Activated CD4-positive, alpha-beta T cell treated with anti-CD3 and anti-CD28 coated beads, Interleukin-2, amount 10 ng/mL, durations not matched to agents 24 days and 14 days (primary cell): ENCODE measurements around the gene KRTAP5-1. TPM values are rescaled to one million over a fixed set of nuclear protein-coding genes. Genes with fewer than 3 reads are reported as not detected.
"Not testable (repeated sequence)": the region's sequence is repeated elsewhere in the genome, so short reads cannot be mapped to it uniquely, and the experiment has no call there.

Experiments used
- DNase-seq: peaks from one replicate; pipeline ENCODE4 v3.0.0; 2022
- H3K27ac Mint-ChIP-seq: one replicate; pipeline ENCODE4 v1.8.0; 2022; ENCODE audit warnings: mild to moderate bottlenecking, mixed read lengths
- H3K27me3 Mint-ChIP-seq: one replicate; pipeline ENCODE4 v1.8.0; 2022; ENCODE audit warnings: mixed read lengths
- H3K36me3 Mint-ChIP-seq: one replicate; pipeline ENCODE4 v1.8.0; 2022; ENCODE audit warnings: low read depth, mild to moderate bottlenecking, mixed read lengths
- H3K4me1 Mint-ChIP-seq: one replicate; pipeline ENCODE4 v1.8.0; 2021; ENCODE audit warnings: mixed read lengths
- H3K4me3 Mint-ChIP-seq: one replicate; pipeline ENCODE4 v1.8.0; 2022; ENCODE audit warnings: mild to moderate bottlenecking, moderate library complexity, mixed read lengths
- H3K9me3 Mint-ChIP-seq: one replicate; pipeline ENCODE4 v1.8.0; 2021; ENCODE audit warnings: mixed read lengths
- intact Hi-C: fragments of 100-400 bp; cut with micrococcal nuclease; formaldehyde crosslinking; loops from one replicate; pipeline ENCODE4 v1.15.1; 2023
- total RNA-seq: library from RNA; stranded (reverse); gene quantifications from 2 replicates; pipeline ENCODE4 v1.2.3, GENCODE V29; 2022

KRTAP5-1 gene
- total RNA-seq, 1 donor from 2014 or later = not detected

DNA sequence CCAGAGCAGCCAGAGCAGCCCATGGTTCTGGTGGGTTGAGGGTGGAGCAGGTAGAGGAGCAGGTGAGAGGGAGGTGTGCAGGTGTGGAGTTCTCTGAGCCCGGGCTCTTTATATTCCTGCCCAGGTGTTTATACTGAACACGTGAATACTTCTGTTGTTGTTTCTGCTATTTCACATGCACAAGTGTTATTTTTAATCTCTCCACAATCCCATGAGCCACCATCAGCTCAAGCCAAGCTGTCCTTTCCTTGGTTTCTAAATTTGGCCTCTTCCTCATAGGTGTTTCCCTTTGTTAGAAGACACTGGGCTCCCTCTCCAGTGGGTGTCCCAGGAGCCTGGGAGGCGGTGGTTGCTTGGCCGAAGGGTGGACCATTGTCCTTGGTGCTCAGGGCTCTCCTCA is 23.3 kb upstream of the KRTAP5-1 start, which contains the start of gene KRTAP5-3:
TSS of gene KRTAP5-3 (minus strand) at position 101 of the 400 bp plus-strand sequence. CDS start at position 23, 78 bp downstream.
- Mint-ChIP-seq H3K4me1 (peaks cover 3% of the 10 kb centered on the region), H3K4me3 (no peak within 1 kb of the TSS), H3K36me3 (no peaks in the 10 kb centered on the region), H3K27ac (no peak within 1 kb of the TSS), H3K27me3 (peaks cover 9% of the 10 kb centered on the region), H3K9me3 (no peaks in the 10 kb centered on the region)
- intact Hi-C loops = no loop called here
- no peak for DNase-seq

DNA sequence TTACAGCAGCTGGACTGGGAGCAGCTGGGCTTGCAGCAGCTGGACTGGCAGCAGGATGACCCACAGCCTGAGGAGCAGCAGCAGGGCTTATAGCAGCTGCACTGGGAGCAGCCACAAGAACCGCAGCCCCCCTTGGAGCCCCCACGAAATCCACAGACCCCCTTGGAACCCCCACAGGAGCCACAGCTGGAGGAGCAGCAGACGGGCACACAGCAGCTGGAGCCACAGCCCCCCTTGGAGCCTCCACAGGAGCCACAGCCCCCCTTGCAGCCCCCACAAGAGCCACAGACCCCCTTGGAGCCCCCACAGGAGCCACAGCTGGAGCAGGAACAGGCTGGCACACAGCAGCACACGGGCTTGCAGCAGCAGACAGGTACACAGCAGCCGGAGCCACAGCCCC is 22.8 kb upstream of the KRTAP5-1 start:
- H3K36me3 Mint-ChIP-seq, DNase-seq, H3K4me3 Mint-ChIP-seq, H3K27ac Mint-ChIP-seq, H3K9me3 Mint-ChIP-seq, intact Hi-C loops, H3K4me1 Mint-ChIP-seq: not testable (repeated sequence)
- H3K27me3 Mint-ChIP-seq = peaks cover 14% of the 10 kb centered on the region

DNA sequence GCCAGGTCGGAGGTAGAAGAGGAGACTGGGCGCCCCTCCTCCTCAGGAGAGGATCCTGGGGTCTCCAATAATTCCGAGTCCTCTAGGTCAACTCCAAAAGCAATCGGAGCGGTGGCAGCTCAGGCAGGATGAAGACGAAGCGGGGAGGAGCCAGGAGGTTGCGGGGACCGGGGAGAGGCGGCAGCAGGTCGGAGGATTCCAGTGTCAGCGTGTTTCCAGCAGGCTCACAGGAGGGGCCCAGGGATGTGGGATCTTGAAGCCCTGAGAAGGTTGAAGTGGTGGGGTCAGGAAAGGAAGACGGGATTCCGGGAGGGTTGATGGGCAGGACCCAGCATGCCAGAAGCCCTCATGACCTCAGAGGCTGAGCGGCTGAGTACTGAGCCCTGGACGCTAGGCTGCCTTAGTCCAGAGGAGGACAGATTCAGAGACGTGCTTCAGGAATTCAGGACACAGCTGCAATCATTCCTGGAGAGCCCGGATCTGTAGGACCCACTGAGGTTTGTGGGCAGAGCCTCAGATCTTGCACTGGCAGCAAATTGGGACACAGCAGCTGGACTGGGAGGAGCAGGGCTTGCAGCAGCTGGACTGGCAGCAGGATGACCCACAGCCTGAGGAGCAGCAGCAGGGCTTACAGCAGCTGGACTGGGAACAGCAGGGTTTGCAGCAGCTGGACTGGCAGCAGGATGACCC is 22.2 kb upstream of the KRTAP5-1 start:
- H3K4me3 Mint-ChIP-seq, intact Hi-C loops, H3K27ac Mint-ChIP-seq, DNase-seq, H3K9me3 Mint-ChIP-seq, H3K36me3 Mint-ChIP-seq, H3K4me1 Mint-ChIP-seq: not testable (repeated sequence)
- peaks cover 17% of the 10 kb centered on the region for H3K27me3 Mint-ChIP-seq

DNA sequence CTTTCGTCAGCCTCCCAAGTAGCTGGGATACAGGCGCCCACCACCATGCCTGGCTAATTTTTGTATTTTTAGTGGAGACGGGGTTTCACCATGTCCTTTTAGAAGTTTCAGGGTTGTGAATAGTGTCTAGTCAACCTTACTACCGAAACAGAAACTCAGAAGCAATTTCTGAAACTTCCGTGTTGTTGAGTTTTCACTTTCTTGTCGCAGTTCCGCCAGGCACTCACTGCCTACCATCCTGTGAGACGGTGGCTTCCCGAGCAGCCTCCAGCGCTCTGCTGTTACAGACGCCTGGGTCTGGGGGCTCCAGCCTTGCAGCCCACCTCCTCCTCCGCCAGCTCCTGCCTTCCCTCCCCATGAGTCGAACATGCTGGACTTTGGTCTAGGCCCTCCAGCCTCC is 20.8 kb upstream of the KRTAP5-1 start:
- H3K4me1 Mint-ChIP-seq, H3K4me3 Mint-ChIP-seq, DNase-seq: not testable (repeated sequence)

DNA sequence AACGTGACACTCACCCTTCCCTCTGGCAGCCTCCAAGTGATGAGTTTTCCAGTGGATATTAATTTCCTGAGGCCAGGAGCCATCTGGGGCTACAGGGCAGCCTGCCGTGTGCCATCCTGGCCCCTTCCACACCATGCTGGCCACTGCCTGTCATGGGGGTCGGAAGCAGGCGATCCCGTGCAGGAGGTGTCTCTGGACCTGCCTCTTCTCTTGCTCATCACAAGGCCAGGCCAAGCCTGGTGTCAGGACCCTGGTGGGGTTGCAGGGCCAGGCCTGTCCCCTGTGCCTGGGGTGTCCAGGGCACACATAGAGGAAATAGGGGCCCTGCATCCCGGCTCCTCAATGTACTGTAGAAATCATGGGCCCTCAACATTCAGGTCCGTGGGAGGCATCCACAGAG is 19.6 kb upstream of the KRTAP5-1 start:
- Mint-ChIP-seq H3K27me3 (peaks cover 30% of the 10 kb centered on the region), H3K27ac (no peak overlapping the region), H3K4me1 (peaks cover 3% of the 10 kb centered on the region), H3K36me3 (no peaks in the 10 kb centered on the region), H3K4me3 (no peak overlapping the region), H3K9me3 (no peaks in the 10 kb centered on the region)
- DNase-seq = no peak
- intact Hi-C loops = no loop called here

More for the DNA sequence above, 20.8 kb upstream of the KRTAP5-1 start:
- H3K27me3 Mint-ChIP-seq = peaks cover 24% of the 10 kb centered on the region
- H3K27ac Mint-ChIP-seq, H3K36me3 Mint-ChIP-seq, intact Hi-C loops, H3K9me3 Mint-ChIP-seq: not testable (repeated sequence)

DNA sequence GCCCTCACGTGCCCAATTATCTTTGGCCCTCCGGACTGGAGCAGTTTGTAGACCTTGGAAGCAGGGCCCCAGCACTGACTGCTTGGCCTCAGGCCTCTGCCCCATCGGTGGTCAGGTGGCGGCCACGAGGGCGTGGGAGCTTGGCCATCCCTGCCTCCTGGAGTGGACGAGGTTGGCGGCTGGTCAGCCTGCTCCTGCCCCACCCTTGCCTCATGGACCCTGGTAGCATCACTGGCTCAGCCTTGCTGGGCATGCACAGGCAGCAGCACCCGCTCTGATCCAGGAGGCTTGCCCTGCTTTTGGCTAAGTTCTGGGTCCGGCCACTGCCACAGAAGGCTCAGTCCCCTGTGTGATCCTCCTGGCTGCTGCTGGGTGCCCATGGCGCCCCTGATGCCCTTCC is 19.1 kb upstream of the KRTAP5-1 start:
- no peak for DNase-seq
- H3K27me3 Mint-ChIP-seq = peaks cover 34% of the 10 kb centered on the region
- intact Hi-C loops = no loop called here
- no peak overlapping the region for H3K27ac Mint-ChIP-seq
- H3K4me3 Mint-ChIP-seq = no peak overlapping the region
- no peaks in the 10 kb centered on the region for H3K36me3 Mint-ChIP-seq
- H3K9me3 Mint-ChIP-seq = no peaks in the 10 kb centered on the region
- peaks cover 3% of the 10 kb centered on the region for H3K4me1 Mint-ChIP-seq

DNA sequence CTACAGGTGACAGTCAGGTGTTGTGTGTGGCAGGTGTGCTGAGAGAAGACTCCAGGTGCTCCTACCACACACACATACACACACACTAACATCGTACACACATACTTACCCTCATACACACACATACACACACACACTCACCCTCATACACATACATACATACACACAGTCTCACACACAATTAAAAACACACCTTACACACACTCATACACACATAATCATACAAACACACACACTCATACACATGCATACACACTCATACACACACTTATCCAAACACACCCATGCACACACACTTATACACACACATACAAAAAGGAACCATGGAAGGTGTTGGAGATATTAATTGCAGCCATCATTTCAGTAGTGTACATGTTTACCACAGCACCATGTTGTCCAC is 18.5 kb upstream of the KRTAP5-1 start:
- no peak for DNase-seq
- Mint-ChIP-seq H3K27ac (no peak overlapping the region), H3K9me3 (no peaks in the 10 kb centered on the region), H3K27me3 (peaks cover 37% of the 10 kb centered on the region), H3K4me1 (peaks cover 3% of the 10 kb centered on the region), H3K4me3 (no peak overlapping the region), H3K36me3 (no peaks in the 10 kb centered on the region)
- intact Hi-C loops = no loop called here

DNA sequence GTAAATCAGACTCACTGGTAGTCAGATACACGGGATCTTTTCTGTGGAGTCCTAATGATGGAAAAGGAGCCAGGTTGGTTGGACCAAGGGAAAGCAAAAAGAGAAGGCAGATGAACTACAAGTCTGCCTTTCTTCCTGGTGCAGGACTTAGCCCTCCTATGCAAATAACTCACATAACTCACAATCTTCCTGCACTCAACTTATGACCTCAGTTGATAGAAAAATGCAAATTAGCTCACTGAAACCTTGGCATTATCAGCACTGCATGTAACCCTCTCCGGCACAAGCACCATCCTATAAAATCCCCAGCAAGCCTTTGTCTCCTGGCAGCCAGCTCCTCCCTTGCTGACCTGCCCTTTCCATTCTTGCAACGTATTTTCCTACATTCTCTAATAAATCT is 16.6 kb upstream of the KRTAP5-1 start:
- H3K27ac Mint-ChIP-seq, H3K36me3 Mint-ChIP-seq, H3K4me1 Mint-ChIP-seq, H3K4me3 Mint-ChIP-seq, H3K9me3 Mint-ChIP-seq, intact Hi-C loops, DNase-seq: not testable (repeated sequence)
- H3K27me3 Mint-ChIP-seq = peaks cover 44% of the 10 kb centered on the region

DNA sequence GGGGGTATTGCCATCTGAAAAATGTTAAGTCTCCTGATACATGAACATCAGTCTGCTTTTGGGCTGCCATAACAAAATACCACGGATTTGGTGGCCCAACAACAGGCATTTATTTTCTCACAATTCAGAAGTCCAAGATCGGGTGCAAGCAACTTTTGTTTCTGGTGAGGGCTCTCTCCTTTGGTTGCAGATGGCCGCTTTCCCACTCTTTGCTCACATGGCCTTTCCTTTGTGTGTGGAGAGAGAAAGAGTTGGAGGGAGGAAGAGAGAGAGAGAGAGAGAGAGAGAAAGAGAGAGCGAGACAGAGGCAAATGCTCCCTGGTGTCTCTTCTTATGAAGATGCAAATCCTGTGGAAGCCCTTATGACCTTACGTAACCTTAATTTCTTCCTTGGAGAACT is 15.5 kb upstream of the KRTAP5-1 start:
- Mint-ChIP-seq H3K4me1 (no peaks in the 10 kb centered on the region), H3K27me3 (peaks cover 51% of the 10 kb centered on the region), H3K36me3 (no peaks in the 10 kb centered on the region), H3K4me3 (no peak overlapping the region), H3K9me3 (no peaks in the 10 kb centered on the region), H3K27ac (no peak overlapping the region)
- no peak for DNase-seq
- intact Hi-C loops = no loop called here

DNA sequence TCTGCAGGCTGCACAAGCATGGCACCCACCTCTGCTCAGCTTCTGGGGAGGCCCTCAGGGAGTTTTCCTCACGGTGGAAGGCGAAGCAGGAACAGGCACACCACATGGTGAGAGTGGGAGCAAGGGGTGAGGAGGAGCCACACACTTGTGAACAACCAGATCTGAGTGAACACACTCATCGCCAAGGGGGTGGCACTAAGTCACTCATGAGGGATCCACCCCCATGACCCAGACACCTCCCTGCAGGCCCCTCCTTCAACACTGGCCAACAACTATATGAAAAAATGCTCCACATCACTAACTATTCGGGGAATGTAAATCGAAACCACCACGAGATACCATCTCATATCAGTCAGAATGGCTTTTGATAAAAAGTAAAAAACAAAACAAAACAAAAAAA is 13.7 kb upstream of the KRTAP5-1 start:
- Mint-ChIP-seq H3K4me3 (no peak overlapping the region), H3K9me3 (no peaks in the 10 kb centered on the region), H3K27me3 (peaks cover 64% of the 10 kb centered on the region), H3K36me3 (no peaks in the 10 kb centered on the region), H3K27ac (no peak overlapping the region), H3K4me1 (peaks cover 2% of the 10 kb centered on the region)
- intact Hi-C loops = no loop called here
- DNase-seq = no peak

DNA sequence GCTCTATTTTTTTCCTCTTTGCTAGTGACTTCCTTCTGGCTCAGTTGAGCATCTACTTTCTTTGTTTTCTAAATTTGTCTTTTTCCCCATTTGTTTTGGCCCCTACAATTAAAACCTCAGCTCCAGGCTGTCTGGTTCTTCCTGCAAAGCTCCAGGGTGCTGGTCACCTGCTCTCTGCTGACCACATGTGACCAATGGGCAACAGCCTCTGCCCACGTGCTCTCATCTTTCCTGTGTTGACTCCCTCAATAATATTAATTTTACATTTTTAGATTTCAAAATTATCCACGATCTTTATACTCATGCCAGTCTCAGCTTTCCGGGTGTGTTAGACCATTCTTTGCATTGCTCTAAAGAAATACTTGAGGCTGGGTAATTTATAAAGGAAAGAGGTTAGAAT is 13.3 kb upstream of the KRTAP5-1 start:
- H3K4me3 Mint-ChIP-seq, intact Hi-C loops, H3K27ac Mint-ChIP-seq, H3K36me3 Mint-ChIP-seq, DNase-seq, H3K4me1 Mint-ChIP-seq, H3K9me3 Mint-ChIP-seq: not testable (repeated sequence)
- H3K27me3 Mint-ChIP-seq = peaks cover 66% of the 10 kb centered on the region

DNA sequence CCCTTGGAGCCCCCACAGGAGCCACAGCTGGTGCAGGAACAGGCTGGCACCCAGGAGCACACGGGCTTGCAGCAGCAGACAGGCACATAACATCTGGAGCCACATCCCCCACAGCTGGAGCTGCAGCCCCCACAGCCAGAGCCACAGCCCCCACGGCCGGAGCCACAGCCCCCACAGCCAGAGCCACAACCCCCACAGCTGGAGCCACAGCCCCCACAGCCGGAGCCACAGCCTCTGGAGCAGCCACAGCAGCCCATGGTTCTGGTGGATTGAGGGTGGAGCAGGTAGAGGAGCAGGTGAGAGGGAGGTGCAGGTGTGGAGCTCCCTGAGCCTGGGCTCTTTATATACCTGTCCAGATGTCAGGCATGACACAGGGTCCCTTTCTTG is 12.9 kb upstream of the KRTAP5-1 start, which contains the start of gene KRTAP5-2:
TSS of gene KRTAP5-2 (minus strand) at position 301 of the 387 bp plus-strand sequence. CDS start at position 257, 44 bp downstream.
- peaks cover 2% of the 10 kb centered on the region for H3K4me1 Mint-ChIP-seq
- H3K27me3 Mint-ChIP-seq = peaks cover 65% of the 10 kb centered on the region
- no peaks in the 10 kb centered on the region for H3K36me3 Mint-ChIP-seq
- no peak within 1 kb of the TSS for H3K4me3 Mint-ChIP-seq
- no peak within 1 kb of the TSS for H3K27ac Mint-ChIP-seq
- intact Hi-C loops = no loop called here
- H3K9me3 Mint-ChIP-seq = no peaks in the 10 kb centered on the region
- no peak for DNase-seq

DNA sequence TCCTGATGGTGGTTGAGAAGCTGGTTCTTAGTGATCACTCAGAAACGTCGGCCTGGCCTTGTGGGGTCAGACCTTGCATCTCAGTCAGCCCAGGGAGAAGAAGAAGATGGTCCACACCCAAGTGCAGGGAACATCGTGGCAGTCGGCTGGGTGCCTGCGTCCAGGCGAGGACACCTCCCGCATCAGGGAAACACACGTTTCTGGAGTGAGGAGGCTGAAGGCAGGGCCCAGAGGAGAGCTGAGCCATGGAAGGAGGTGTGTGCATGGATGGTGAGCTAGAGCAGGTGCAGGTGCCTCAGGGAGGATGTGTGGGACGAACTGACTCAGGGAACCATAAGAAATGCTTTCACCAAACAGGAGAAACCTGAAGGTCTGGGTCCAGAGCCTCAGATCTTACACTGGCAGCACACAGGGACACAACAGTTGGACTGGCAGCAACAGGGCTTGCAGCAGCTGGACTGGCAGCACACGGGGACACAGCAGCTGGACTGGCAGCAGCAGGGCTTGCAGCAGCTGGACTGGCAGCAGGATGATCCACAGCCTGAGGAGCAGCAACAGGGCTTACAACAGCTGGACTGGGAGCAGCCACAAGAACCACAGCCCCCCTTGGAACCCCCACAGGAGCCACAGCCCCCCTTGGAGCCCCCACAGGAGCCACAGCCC is 12.4 kb upstream of the KRTAP5-1 start:
- H3K27ac Mint-ChIP-seq = no peak overlapping the region
- H3K4me3 Mint-ChIP-seq = no peak overlapping the region
- DNase-seq = no peak
- peaks cover 2% of the 10 kb centered on the region for H3K4me1 Mint-ChIP-seq
- H3K36me3 Mint-ChIP-seq = no peaks in the 10 kb centered on the region
- intact Hi-C loops = no loop called here
- peaks cover 68% of the 10 kb centered on the region for H3K27me3 Mint-ChIP-seq
- H3K9me3 Mint-ChIP-seq = no peaks in the 10 kb centered on the region

DNA sequence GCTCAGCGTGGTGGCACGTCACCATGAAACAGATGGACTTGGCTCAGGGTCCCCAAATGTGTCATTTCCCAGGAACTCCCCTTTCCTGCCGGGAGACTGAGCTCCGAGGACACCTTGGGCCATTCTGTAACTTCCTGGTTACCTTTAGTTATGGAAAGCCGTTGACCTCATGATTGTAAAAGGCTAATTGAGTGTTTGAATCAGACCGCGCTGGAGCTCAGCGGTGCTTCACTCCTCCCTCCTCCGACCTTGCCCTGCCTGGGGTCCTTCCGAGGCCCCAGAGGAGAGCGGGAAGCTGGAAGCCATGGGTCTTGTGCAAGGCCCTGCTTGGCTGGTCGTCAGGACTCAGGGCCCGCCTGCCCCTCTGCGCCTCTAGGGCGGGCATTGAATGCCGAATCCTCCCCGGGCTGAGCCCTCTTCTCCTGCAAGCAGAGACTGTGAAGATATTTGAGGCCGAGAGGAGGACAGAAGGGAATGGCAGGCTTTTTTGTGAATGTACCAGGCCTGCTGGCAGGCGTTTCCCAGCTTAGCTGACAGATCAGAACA is 11.6 kb upstream of the KRTAP5-1 start:
- H3K27me3 Mint-ChIP-seq = peaks cover 67% of the 10 kb centered on the region
- intact Hi-C loops = not testable (repeated sequence)

More for the DNA sequence above, 11.6 kb upstream of the KRTAP5-1 start:
- H3K4me3 Mint-ChIP-seq, H3K9me3 Mint-ChIP-seq, H3K27ac Mint-ChIP-seq, DNase-seq, H3K36me3 Mint-ChIP-seq, H3K4me1 Mint-ChIP-seq: not testable (repeated sequence)
